Adipose tissue (tissue), 3 donors: Measurements from ENCODE around the gene AVEN. TPM values are rescaled to one million over a fixed set of nuclear protein-coding genes. Genes with fewer than 3 reads are reported as not detected.
"Not testable (repeated sequence)": the region's sequence is repeated elsewhere in the genome, so short reads cannot be mapped to it uniquely, and the experiment has no call there.

Source experiments
- H3K27ac ChIP-seq: one replicate; pipeline ENCODE4 v1.5.1; 2013; ENCODE audit warnings: low read depth, low read length
- WGBS, 3 donors: extraction: QIAGEN DNeasy Blood & Tissue Kit; methylation state at CpG; one replicate each; pipeline ENCODE4 v1.1.7; 2013; 5-methylcytosine and 5-hydroxymethylcytosine counted together
- polyA plus RNA-seq, 3 donors: library from polyadenylated mRNA; stranded (reverse); fragments of 200-250 nt; gene quantifications; one replicate each; pipeline ENCODE4 v1.2.3, GENCODE V29; 2013
- donor health status: healthy with polysubstance abuse.
- donor health status: Bipolar disorder and iron deficiency.
- donor health status: healthy.

AVEN gene
- polyA plus RNA-seq, 3 donors = 12.9 to 18.6 (median 16.2) TPM

GRCh38 chr15:33844186-33844585 lies 194.8 kb downstream of the AVEN start:
- H3K27ac ChIP-seq = no peak overlapping the region
- WGBS, 3 donors = 73 to 89% (median 87%) methylated on average over 4 of the region's 4 CpGs

GRCh38 chr15:33840615-33841014 lies 198.4 kb downstream of the AVEN start:
- H3K27ac ChIP-seq = no peak overlapping the region
- WGBS, 3 donors = 86 to 92% (median 91%) methylated on average over 3 of the region's 3 CpGs

DNA sequence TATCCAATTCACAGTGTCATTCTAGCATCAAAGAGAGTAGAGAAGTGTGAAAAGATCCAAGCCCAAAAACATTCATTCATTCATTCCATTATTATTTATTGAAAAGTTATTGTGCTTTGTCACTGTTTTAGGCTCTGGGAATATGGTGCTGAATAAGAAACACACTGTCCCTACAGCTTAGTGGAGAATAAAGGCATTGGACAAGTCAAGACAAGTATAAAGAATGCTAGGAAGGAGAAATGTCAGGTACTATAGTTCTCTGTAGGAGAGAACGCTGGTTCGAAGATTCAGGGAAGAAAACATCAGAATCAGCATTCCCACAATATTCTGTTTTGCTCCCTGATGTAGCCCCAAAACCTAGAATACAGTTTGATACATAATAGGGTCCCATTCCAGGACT lies 199.5 kb downstream of the AVEN start:
- no peak overlapping the region for H3K27ac ChIP-seq
- WGBS, 3 donors = 87 to 97% (median 88%) methylated on average over 2 of the region's 2 CpGs

- 65 to 72% (median 68%) methylated on average over 1 of the region's 1 CpG for WGBS, 3 donors
- H3K27ac ChIP-seq = no peak overlapping the region
Observed at GRCh38 chr15:33837294-33837693, 201.7 kb downstream of the AVEN start.

DNA sequence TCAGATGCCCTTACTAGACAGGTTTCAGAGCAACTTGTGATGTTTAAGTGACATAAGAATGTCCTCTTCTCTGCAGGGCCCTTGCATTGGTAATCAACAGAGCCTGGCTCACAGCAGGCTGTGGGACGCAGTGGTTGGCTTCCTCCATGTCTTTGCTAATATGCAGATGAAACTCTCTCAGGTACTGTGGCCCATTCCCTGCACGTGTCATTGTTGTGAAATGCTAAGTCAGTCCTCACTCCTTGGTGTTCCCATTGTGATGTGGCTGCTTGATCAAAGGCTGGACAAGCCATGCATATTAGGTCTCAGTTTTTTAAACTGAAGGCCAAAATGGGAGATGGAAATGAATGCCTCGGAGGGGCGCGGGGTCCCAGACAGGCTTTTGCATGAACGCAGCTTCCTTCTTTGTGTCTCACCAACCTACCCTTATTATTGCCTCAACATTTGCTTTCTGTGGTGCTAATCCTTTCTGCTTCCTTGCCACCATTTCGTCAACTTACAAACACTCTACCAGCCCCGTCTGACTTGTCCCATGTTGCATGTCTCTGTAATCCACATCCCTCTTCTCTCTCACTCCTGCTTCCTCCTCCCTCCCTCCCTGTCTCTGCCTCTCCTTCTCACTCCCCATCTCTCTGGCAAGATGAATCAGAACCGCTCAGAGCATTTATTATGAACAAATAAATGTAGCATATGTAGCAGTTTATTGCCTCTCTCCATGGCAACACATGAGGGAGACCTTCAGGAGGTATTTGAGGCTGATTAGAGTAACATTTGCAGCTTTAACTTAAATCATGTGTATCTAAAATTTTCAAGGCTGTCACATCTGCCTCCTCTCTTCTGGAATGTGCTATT lies 203.9 kb downstream of the AVEN start:
- 34 to 61% (median 56%) methylated on average over 9 of the region's 9 CpGs for WGBS, 3 donors
- no peak overlapping the region for H3K27ac ChIP-seq

GRCh38 chr15:33831646-33832045 lies 207.4 kb downstream of the AVEN start:
- WGBS, 3 donors = 80 to 87% (median 82%) methylated on average over 7 of the region's 7 CpGs
- no peak overlapping the region for H3K27ac ChIP-seq

GRCh38 chr15:33830351-33830750 lies 208.7 kb downstream of the AVEN start:
- WGBS, 3 donors = 58 to 80% (median 80%) methylated on average over 4 of the region's 4 CpGs
- H3K27ac ChIP-seq = no peak overlapping the region

GRCh38 chr15:33826201-33826600 lies 212.8 kb downstream of the AVEN start:
- H3K27ac ChIP-seq = no peak overlapping the region
- 80 to 85% (median 84%) methylated on average over 4 of the region's 4 CpGs for WGBS, 3 donors

GRCh38 chr15:33825453-33825852 lies 213.6 kb downstream of the AVEN start:
- WGBS, 3 donors = 89 to 96% (median 92%) methylated on average over 8 of the region's 8 CpGs
- H3K27ac ChIP-seq = no peak overlapping the region

DNA sequence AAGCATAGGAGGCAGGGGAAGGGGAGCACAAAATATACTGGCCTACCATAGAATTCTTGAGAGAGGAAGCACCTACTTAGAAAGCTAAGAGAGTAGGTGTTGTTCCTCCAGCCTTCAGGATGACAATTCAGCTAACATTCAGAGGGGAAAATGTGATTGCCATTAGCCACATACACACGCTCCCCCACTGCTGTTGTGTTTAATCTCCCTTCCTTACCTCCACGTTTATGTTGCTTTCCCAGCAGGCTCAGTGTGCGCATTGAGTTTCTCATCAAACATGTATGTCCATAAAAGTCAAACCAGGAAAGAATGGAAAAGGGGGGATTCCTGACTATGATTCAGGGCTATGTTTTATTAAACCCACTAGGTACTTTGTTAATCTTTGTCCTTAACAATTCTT lies 215.9 kb downstream of the AVEN start:
- no peak overlapping the region for H3K27ac ChIP-seq
- 74 to 84% (median 82%) methylated on average over 3 of the region's 3 CpGs for WGBS, 3 donors

GRCh38 chr15:33822479-33822878 lies 216.5 kb downstream of the AVEN start:
- 43 to 61% (median 52%) methylated on average over 4 of the region's 4 CpGs for WGBS, 3 donors
- no peak overlapping the region for H3K27ac ChIP-seq

GRCh38 chr15:33819499-33819898 lies 219.5 kb downstream of the AVEN start:
- not testable (repeated sequence) for H3K27ac ChIP-seq
- WGBS, 3 donors = 95% methylated on average over 6 of the region's 6 CpGs

Other genes starting within 250 kb of the AVEN start
- gene CHRM5, start 70.7 kb downstream of the AVEN start, polyA plus RNA-seq = under 1 TPM in 1 of 3 donors, not detected in 2; 0.01 TPM
- gene EMC7, start 62.7 kb upstream of the AVEN start, polyA plus RNA-seq = 10 to 100 TPM; 50.0 to 93.1 (median 52.4) TPM
- under 1 TPM; 0.45 to 0.61 (median 0.46) TPM for gene PGBD4, start 62.9 kb upstream of the AVEN start, polyA plus RNA-seq
- gene KATNBL1, start 170.9 kb upstream of the AVEN start, polyA plus RNA-seq = 10 to 100 TPM in 2 of 3 donors, 1 to 10 TPM in 1; 7.9 to 22.5 (median 19.4) TPM
- gene EMC4, start 185.8 kb upstream of the AVEN start, polyA plus RNA-seq = 100 to 1,000 TPM in 2 of 3 donors, 10 to 100 TPM in 1; 68.2 to 133 (median 126) TPM